GM19043 (cell line): ENCODE measurements around the gene ATP10A.

Experiments
- ATAC-seq: cut with Tn5 transposase; IDR thresholded peaks from one replicate; pipeline ENCODE4 v1.9.1; 2021; ENCODE audit warnings: low read depth; ENCODE audit not compliant: unreplicated experiment

Gene ATP10A

GRCh38 chr15:25635191-25635590 lies 227.9 kb downstream of the ATP10A start:
- ATAC-seq, result no peak

DNA sequence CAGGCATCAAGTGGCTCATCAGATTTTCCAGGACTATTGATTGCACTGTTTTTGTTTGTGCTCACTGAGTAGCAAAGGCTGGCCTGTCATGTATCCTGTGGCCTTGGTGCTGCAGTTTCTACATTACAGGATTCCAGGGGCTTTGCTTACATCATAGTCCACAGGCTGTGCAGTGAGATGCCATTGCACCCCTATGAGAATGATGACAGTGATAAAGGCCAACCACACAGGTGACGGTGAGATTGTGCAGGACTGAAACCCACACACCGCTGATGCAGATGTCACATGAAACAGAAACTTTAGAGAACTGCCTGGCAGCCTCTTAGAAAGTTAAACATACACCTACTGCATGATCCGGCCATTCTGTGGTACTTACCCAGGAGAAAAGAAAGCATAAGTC lies 229.3 kb downstream of the ATP10A start:
- no peak for ATAC-seq

DNA sequence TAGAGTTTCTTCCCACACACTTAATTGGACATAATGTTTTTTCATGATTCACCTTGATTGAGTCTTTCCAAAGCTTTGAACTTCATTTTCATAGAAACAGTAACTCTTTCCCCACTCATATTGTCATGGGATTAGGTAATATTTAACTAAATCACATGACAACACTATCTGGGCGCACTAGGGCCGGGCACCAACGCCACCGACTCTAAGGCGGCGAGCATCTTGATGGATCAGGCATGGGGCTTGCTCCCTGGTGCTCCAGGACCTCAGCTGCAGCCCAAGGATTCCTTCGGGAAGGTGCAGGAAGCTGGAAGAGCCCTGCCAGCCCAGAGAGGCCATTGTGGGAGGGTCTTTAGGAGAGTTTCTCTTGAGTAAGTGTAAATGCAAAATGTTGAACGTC lies 231.2 kb downstream of the ATP10A start:
- no peak for ATAC-seq
